GM18511 (cell line): ENCODE measurements around the gene ZNF705A.
"Not testable (repeated sequence)": the region's sequence is repeated elsewhere in the genome, so short reads cannot be mapped to it uniquely, and the experiment has no call there.

Experiments used
- ATAC-seq: cut with Tn5 transposase; IDR thresholded peaks from one replicate; pipeline ENCODE4 v1.9.1; 2021; ENCODE audit warnings: mild to moderate bottlenecking, moderate library complexity; ENCODE audit not compliant: unreplicated experiment

The ZNF705A gene

DNA sequence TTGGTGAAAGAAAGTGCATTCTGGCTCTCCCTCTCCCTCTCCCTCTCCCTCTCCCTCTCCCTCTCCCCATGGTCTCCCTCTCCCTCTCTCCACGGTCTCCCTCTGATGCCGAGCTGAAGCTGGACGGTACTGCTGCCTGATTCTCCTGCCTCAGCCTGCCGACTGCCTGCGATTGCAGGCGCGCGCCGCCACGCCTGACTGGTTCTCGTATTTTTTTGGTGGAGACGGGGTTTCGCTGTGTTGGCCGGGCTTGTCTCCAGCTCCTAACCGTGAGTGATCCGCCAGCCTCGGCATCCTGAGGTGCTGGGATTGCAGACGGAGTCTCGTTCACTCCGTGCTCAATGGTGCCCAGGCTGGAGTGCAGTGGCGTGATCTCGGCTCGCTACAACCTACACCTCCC is 26.5 kb downstream of the ZNF705A start:
- not testable (repeated sequence) for ATAC-seq

DNA sequence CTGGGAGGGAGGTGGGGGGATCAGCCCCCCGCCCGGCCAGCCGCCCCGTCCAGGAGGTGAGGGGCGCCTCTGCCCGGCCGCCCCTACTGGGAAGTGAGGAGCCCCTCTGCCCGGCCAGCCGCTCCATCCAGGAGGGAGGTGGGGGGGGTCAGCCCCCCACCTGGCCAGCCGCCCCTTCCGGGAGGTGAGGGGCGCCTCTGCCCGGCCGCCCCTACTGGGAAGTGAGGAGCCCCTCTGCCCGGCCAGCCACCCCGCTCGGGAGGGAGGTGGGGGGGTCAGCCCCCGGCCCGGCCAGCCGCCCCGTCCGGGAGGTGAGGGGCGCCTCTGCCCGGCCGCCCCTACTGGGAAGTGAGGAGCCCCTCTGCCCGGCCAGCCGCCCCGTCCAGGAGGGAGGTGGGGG is 27.4 kb downstream of the ZNF705A start:
- ATAC-seq = not testable (repeated sequence)

DNA sequence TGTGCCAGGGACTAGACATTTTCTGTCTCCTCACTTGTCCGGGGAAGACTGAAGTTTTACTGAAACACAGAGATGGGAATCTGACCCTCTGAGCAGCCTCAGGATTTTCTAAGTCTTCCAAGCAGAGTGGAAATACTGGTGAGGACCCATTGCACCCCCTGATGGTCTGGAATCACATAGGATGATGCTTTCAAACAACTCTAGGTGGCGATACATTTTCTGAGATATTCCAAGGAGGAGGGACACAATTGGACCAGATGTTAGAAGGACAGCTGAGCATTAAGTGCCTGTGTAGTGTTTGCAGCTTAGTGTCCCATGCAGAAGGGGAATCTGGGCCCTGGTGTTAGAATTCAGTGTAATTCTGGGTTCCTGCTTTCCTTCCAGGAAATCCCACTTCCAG is 31.3 kb downstream of the ZNF705A start:
- ATAC-seq = not testable (repeated sequence)

DNA sequence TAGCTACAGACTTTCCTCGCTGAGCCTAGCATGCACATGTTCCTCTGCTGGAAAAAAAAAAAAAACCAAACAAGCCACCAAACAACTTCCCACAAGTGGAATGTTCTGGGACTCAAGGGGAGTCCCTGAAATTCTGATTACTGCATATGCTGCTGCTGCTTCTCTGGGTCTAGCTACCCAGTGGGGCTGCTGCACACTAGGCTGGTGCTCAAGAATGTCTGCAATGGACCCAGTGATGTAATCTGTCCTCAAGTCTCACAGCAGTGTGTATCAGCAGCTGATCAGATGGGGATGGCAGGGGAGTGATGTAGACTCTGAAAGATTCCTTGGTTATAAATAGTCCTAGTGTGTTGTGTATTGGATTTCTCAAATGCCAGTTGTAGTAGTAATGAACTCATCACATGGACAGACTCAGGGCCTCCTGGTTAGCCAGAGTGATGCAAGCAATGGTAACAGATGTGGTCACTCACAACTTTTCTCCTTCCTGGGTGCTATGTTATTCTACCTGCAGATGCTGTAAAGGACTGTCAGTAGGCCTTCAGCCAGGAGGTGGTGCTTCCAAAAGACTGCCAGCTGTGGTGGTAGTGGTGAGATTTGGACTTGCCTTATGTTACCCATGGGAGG is 41.0 kb downstream of the ZNF705A start:
- not testable (repeated sequence) for ATAC-seq

DNA sequence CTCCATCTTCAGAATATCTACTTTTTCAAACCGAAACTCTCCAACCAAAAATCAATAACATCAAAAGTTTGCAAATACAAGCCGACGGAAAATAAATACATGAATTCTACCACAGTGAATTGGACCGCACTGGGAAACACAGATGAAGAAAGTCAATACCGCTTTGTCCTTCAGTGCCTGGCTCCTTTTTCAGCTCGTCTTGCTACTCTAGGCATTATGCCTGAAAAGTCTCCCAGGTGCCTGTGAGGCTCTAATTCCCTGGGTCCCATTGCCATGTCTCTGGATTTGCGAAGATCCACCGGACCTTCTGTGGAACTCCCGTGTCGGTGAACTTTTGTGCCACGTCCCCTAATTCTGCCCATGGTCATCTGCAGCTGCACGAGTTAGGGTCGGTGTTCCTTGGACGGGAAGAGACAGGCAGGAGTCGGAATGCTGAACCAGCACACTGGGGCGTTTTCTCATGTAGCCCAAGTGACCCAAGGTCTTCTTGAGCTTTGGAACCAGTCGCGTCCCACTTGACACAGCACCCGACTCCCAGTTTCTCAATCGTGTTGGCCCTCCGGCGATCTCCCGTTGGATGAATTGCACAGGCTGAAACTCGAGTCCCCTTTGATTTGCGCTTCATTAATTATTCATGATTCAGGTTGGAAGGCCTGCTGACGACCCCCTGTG is 62.0 kb downstream of the ZNF705A start:
- ATAC-seq = not testable (repeated sequence)

DNA sequence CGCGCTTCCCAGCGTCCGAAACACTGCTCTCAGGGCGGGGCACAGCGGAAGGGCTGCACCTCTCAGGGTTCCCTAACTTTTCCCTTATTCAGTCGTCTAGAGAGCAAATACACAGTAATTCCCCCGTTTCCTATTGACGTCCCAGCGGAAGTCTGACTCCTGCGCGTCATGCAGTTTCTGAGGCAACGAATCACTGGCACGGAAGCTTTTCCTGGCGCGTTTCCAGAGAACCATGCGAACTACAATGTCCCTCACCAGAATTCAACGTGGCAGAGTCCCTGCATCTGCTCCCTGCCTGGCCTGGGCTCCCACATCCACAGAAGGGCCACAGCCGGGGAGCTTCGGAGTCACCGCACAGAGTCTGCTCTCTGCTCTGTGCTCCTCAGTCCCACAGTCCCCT is 64.6 kb downstream of the ZNF705A start:
- ATAC-seq = not testable (repeated sequence)

DNA sequence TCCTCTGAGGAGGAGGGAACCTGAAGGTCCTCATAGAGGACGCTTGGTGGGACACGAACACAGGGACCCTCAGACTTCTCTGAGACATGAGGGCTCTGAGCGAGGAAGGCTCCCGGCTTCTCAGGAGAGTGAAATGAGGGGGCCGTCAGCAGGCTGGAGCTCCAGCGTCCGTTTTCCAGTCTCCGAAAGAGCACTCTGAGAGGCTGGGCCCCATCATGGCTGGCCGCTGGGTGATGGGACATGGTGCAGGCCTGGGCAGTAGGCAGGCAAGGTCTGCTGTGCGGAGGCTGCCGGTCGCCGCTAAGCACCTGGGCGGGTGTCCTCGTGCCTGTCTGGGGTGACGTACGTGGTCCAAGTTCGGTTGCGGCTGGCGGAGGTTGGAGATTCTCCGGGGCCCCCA is 65.0 kb downstream of the ZNF705A start:
- ATAC-seq = not testable (repeated sequence)

DNA sequence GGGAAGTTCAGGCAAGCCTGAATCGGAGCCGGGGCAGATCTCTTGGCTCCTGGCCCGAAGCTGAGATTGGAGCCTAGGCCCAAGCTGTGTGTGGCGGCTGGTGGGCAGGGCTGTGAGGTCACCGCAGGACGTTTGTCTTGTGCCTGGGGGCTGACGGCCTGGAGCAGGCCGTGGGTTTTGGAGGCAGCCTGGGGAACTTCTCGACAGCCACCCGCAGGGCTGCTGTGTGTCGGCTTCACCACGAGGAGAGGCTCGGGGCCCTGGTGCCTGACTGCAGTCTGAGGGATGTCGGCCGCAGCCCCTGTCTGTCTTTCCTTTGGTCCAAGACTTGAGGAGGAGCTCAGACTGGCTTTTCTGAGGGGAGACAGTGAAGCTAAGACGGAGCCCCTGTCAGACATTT is 65.5 kb downstream of the ZNF705A start:
- not testable (repeated sequence) for ATAC-seq

DNA sequence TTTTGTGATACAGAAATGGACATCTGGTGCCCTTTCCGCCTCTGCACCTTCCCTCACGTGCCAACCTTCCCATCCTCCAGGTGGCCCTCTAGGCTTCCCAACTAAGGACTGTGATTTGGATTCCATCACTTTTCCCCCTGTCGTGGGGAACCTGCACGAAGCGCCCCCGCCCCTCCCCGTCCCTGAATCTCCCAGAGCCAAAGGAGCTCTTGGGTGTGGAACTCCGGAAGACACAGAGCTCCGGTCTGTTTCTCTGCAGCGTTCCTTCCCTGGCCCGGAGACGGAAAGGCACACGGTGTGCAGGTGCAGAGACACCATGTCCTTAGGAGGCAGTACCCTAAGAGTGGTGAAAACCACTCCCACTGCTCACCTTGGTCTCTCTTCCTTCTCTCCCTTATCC is 66.8 kb downstream of the ZNF705A start:
- ATAC-seq = not testable (repeated sequence)

DNA sequence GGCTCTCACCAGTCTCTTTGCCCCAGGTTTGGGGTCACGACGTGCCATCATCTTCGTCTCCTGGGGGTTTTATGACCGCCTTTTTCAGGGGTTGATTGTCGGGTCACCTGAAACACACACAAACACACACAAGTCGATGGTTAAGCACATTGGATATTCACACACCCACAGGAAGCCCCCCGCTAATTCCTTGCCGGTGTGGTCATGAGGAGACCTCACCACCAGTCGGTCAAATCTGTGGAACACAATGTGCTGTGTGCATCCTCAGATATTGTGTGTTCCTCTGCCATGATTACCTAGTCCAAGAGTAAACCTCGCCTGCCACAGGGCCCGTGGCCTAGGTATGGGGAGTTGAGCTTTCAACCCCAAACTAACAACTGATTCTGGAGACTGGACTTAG is 68.0 kb downstream of the ZNF705A start:
- not testable (repeated sequence) for ATAC-seq

DNA sequence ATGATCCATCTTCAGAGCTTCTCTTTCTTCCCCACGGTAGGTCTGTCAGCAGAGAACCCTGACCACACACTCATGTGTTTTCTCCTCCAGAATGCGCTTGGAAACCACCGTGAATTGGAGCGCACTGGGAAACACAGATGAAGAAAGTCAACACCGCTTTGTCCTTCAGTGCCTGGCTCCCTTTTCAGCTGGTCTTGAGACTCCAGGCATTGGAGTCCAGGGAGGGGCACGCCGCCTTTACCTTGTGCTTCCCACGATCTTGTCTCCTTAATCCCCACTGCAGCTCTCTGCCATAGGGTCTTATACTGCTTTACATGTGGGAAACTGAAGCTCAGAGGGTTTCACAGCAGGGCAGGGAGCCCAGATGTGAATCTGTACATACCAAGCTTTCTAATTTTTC is 69.5 kb downstream of the ZNF705A start:
- no peak for ATAC-seq

DNA sequence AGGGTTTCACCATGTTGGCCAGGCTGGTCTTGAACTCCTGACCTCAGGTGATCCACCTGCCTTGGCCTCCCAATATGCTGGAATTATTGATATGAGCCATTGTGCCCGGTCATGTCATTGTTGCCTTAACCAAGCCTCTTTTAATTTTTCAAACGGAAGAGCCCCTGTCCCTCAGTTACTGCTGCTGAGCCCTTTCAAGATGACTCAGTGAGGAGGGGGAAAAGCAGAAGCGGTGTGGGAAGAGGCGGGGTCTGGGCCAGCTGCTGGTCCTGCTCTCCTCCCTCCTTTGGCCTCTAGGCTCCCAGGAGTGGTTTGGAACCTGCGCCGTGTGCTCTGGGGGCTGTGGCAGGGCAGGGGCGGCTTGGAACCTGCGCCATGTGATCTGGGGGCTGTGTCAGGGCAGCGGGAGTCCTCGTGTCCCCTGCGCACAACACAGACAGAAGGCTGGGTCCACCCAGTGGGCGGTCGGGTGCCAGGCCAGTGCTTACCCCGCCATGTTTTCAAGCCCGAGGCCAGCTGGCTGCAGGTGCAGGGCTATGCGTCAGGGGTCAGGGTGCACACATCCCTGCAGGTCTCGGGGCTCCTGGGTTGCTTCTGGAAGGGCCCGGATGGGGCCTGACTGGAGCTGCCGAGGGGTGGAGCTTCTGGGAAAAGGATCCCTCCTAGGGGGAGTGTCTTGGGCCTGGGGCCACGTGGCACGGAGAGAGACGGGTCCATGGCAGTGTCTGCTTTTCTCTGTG is 70.3 kb downstream of the ZNF705A start, which contains the start of gene FAM90A1:
Gene FAM90A1 (minus strand): TSS at position 627 of the 740 bp plus-strand sequence. CDS start 2,786 bp downstream, outside the sequence.
- not testable (repeated sequence) for ATAC-seq

DNA sequence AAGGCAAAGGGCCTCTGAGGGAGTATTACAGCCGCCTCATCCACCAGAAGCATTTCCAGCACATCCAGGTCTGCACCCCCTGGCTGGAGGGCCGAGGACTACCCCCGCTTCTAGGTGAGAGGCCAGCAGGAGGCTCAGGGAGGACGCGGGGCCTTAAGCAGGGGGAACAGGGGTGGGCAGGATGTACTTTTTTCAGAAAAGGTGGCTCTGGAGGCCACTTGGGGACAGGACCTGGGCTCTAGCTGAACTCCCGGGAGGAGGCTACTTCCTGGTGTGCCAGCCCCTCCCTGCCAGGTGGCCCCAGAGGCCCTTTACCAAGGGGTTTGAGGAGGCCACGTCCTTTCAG is 70.9 kb downstream of the ZNF705A start:
- ATAC-seq = not testable (repeated sequence)

DNA sequence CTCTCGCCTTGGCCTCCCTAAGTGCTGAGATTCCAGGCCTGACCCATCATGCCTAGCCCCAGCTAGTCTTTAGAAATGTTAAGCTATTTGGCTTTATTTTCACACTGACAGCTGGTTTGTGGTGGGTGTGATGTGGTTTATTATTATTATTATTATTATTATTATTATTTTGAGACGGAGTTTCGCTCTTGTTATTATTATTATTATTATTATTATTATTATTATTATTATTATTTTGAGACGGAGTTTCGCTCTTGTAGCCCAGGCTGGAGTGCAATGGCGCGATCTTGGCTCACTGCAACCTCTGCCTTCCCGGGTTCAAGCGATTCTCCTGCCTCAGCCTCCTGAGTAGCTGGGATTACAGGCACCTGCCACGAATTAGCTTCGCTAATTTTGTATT is 71.8 kb downstream of the ZNF705A start:
- ATAC-seq = not testable (repeated sequence)

DNA sequence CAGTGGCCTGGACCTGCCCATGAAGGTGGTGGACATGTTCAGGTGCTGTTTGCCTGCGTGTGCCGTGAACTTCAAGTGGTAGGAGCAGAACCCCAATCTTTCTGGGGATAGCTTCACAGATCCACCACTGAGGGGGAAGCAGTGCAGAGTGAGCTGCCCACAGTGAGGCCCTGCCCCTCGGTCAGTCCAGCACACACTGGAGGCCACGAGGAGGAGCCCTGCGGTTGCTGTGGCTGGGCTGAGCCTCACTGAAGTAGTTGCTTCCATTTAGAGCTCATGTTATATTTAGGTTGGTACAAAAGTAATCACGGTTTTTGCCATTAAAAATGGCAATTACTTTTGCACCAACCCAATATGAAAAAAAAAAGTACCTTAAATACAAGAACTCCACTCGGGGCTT is 72.7 kb downstream of the ZNF705A start:
- not testable (repeated sequence) for ATAC-seq
